GM21619 (cell line): ENCODE measurements around the gene TLCD3A.
"Not testable (repeated sequence)": the region's sequence is repeated elsewhere in the genome, so short reads cannot be mapped to it uniquely, and the experiment has no call there.

Experiments
- ATAC-seq: cut with Tn5 transposase; IDR thresholded peaks from one replicate; pipeline ENCODE4 v1.9.1; 2021; ENCODE audit not compliant: unreplicated experiment

The TLCD3A gene

DNA sequence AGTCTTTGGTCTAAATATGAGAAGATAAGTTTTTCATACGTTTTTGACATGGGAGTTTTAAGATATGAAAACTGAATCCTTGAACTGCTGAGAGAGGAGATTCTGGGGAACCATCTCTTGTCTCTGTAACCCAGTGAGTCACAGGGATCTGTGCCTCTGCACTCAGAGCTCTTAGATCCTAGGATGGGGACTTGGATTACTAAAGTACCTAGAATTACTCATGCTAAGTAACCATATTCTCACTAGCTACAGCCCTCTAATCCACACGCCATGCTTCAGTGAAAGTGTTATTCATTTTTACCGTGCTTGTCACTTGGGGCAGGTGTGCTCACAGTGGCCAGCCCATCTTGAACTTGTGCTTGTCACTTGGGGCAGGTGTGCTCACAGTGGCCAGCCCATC is 51.7 kb downstream of the TLCD3A start:
- no peak for ATAC-seq

DNA sequence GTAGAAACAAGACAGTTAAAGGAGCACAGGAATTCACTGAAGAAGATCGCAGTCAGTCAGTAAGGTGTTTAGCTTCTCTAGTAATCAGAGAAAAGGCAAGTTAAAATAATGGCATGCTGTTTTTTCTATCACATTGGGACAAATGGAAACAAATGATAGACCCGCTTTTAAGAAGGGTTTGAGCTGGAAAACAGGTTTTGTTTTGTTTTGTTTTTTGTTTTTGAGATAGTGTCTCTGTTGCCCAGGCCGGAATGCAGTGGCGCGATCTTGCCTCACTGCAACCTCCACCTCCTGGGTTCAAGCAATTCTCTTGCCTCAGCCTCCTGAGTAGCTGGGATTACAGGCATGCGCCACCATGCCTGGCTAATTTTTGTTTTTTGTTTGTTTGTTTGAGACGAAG is 53.5 kb downstream of the TLCD3A start:
- not testable (repeated sequence) for ATAC-seq

DNA sequence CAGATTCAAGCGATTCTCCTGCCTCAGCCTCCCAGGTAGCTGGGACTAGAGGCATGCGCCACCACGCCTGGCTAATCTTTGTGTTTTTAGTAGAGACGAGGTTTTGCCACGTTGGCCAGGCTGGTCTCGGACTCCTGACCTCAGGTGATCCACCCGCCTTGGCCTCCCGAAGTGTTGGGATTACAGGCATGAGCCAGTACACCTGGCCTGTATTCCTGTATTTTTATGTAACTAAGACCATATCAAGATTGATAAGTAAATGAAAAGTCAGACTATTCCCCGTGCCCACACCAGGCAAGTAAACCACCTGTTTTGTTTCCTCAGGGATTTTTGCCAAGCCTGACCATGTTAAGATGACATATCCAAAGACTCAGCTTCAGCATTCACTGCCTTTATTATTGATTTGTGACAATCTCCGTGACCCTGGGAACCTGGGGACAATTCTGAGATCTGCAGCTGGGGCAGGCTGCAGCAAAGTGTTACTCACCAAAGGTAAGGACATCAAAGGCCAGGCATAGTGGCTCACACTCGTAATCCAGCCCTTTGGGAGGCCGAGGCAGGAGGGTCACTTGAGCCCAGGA is 55.3 kb downstream of the TLCD3A start:
- no peak for ATAC-seq

DNA sequence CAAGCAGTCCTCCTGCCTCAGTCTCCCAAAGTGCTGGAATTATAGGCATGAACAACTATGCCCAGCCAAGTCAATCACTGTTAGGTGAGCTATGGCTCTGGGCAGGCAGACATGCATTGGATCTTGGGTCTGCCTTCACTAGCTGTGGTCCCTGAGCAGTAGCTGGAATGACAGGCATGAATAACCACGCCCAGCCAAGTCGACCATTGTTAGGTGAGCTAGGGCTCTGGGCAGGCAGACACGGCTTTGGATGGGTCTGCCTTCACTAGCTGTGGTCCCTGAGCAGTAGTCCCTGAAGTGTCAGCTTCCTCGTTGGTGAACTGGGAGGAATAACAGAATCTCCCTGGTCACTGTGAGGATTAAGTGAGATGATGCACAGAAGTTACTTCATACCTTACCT is 56.2 kb downstream of the TLCD3A start:
- ATAC-seq, result no peak

DNA sequence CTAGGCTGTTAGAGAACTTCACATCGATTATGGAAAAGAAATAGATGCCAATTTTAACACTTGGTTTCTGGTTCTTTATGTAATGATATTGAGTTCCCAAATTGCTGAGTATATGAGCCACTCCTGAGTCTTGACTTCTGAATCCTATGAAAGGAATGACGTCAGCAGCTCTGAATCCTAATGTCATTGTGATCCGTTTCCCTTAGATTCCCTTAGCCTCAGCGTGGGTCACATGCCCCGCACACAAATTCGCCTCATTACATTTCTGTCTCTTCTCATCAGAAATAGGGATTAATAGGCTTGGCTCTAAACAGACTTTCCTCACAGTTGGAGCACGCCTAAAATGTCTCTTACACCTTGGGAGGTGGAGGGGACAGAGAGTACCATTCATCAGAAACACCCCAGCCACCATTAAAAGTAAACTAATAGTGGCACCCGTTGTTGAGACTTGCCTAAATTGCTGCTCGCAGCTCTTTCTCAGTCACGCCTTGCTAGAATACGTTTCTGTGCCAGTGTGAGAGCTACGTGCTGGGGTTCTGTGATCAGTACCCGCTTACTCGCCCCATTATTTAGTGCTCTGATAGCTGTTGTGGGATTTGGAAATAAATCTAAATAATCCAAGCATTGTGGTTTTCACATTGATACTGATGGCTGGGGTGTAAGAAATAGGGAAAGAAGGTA is 56.9 kb downstream of the TLCD3A start:
- ATAC-seq, result no peak

DNA sequence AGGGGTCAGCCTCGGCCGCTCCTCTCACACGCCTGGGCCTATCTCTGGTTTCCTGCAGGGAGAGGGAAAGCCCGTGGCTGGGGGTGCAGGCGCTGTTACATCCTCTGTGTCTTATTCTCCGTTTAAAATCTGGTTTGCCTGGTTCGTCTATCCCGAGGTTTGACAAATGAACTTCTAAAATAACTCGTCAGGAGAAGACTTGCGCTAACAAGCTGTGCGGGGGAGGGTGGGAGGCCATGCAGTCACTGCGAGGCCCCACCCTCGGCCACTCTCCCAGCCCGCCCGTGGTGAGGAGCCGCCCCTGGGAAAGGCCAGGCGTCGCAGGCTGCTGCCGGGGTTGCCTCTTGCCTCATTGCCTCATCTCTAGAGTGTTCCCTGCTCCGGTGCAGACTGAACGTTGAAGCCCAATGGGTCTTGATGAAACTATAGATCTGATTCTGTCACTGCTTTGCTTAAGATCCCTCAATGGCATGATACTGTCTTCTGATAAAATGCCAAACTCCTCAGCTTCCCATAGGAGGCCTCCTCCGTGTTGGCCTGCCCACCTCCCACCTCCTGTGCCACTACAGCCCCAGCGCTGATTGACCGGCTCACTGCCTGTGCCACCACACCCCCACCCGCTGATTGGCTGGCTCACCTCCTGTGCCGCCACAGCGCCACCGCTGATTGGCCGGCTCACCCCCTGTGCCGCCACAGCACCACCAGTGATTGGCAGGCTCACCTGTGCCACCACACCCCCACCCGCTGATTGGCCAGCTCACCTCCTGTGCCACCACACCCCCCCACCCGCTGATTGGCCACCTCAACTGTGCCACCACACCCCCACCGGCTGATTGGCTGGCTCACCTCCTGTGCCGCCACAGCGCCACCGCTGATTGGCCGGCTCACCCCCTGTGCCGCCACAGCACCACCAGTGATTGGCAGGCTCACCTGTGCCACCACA is 57.8 kb downstream of the TLCD3A start:
- ATAC-seq, result not testable (repeated sequence)

DNA sequence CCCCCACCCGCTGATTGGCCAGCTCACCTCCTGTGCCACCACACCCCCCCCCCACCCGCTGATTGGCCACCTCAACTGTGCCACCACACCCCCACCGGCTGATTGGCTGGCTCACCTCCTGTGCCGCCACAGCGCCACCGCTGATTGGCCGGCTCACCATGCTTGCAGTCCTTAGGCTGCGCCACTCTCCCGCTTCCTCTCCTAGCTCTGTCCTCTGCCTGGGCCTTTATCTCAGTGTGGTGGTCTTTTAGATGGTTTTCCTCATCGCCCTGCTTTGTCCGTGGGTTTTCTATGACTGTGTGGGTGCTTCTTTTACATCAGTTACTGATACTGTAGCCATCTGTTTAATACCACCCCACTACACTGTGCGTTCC is 58.5 kb downstream of the TLCD3A start:
- not testable (repeated sequence) for ATAC-seq

DNA sequence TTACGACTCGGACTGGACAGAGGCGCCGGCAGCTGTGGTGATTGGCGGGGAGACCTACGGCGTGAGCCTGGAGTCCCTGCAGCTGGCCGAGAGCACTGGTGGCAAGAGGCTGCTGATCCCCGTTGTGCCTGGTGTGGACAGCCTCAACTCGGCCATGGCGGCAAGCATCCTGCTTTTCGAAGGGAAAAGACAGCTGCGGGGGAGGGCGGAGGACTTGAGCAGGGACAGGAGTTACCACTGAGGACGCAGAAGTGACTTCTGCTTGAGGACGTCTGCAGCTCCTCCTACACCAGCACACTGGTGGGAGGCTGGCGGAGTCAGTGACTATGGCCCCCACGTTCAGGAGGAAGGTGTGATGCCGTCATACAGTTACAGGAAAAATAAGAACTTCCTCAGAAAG is 59.4 kb downstream of the TLCD3A start:
- ATAC-seq, result no peak

DNA sequence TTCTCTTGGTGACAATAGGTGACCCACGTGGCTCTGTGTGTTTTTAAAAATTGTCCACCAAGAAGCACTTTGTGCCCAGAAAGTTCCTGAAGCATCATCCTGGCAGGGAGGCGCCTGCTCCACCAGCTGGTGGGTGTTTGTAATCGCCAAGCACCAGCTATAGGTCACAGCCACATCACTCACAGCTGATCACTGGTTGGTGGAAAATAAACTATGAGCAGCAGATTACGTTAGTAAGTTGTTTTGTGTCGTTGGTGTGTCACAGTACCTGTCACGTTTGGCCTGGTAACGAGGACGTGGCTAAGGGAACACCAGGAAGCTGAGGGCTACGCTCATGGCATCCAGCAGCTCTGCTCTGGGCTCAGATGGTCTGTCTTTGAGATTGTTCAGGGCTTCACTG is 59.9 kb downstream of the TLCD3A start:
- no peak for ATAC-seq
